22Rv1 (cell line): ENCODE results near the gene KCNQ1.

ENCODE experiments used
- ZFX ChIP-seq: fragments of 450-650 bp; IDR thresholded peaks from 2 replicates; pipeline ENCODE4 v1.6.1; 2017; ENCODE audit warnings: antibody characterized with exemption, borderline replicate concordance
- TF ChIP-seq, protein P1 (sequence below): fragments of 450-650 bp; IDR thresholded peaks from 2 replicates; pipeline ENCODE4 v1.5.1; 2017; ENCODE audit warnings: mild to moderate bottlenecking

DNA sequence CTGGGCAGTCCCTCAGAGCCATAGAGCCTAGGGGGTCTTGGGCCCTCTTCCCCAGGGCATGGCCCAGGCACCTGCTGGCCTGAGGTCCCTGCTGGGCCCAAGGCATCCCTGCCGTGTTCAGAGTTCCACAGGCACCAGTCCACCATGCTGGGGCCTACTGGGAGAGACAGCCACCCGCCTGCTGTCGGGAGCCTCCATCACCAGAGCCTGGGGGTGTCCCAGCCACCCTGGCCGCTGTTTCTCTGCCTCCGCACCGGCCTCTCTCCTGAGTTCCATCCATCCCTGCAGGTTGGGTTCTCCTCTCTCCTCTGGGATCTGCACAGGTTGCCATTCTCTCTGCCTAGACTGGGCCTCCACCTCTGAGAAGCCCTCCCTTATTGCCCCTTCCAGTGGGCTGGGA, 68.6 kb downstream of the KCNQ1 start:
- TF ChIP-seq, protein P1, sequence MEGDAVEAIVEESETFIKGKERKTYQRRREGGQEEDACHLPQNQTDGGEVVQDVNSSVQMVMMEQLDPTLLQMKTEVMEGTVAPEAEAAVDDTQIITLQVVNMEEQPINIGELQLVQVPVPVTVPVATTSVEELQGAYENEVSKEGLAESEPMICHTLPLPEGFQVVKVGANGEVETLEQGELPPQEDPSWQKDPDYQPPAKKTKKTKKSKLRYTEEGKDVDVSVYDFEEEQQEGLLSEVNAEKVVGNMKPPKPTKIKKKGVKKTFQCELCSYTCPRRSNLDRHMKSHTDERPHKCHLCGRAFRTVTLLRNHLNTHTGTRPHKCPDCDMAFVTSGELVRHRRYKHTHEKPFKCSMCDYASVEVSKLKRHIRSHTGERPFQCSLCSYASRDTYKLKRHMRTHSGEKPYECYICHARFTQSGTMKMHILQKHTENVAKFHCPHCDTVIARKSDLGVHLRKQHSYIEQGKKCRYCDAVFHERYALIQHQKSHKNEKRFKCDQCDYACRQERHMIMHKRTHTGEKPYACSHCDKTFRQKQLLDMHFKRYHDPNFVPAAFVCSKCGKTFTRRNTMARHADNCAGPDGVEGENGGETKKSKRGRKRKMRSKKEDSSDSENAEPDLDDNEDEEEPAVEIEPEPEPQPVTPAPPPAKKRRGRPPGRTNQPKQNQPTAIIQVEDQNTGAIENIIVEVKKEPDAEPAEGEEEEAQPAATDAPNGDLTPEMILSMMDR = no peak
- TF ChIP-seq ZFX = no peak
